ENCODE measurements around the gene HPSE2. TPM values are rescaled to one million over a fixed set of nuclear protein-coding genes. Genes with fewer than 3 reads are reported as not detected.

HPSE2 gene
- total RNA-seq, 1 experiment from 2014 or later = 0.20 TPM

DNA sequence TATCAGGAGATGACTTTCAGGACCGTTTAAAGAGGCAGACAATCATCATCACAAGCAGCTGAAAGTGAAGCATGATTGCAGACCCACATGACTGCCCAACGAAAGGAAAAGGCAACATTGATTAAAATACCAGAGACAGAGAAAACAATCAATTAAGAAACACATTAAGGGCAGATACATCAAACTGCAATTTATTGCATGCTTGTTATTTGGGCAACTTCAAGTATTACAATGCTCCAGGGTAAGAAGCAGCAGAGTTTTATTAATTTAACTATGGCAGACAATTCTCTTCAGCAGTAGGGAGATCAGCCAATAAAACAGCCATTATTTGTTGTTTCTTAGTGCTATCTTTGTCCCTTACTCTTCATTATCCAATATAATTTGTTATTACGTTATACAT, 421.2 kb downstream of the HPSE2 start:
- TF ChIP-seq, protein P1, sequence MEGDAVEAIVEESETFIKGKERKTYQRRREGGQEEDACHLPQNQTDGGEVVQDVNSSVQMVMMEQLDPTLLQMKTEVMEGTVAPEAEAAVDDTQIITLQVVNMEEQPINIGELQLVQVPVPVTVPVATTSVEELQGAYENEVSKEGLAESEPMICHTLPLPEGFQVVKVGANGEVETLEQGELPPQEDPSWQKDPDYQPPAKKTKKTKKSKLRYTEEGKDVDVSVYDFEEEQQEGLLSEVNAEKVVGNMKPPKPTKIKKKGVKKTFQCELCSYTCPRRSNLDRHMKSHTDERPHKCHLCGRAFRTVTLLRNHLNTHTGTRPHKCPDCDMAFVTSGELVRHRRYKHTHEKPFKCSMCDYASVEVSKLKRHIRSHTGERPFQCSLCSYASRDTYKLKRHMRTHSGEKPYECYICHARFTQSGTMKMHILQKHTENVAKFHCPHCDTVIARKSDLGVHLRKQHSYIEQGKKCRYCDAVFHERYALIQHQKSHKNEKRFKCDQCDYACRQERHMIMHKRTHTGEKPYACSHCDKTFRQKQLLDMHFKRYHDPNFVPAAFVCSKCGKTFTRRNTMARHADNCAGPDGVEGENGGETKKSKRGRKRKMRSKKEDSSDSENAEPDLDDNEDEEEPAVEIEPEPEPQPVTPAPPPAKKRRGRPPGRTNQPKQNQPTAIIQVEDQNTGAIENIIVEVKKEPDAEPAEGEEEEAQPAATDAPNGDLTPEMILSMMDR (conservative IDR thresholded peaks at IDR 0.05) = no peak

More for the DNA sequence above, 421.2 kb downstream of the HPSE2 start:
- no peaks in the 10 kb centered on the region for H3K27me3 ChIP-seq (ENCODE audit: insufficient read depth, low read length)
- DNase-seq = no peak
- H3K27me3 Mint-ChIP-seq (ENCODE audit: low read depth) = no peaks in the 10 kb centered on the region
- no peak overlapping the region for H3K4me2 ChIP-seq (ENCODE audit: insufficient read depth, insufficient read length, low read length)
- no peak overlapping the region for H2AK5ac ChIP-seq (ENCODE audit: insufficient read length, low read length)
- no peak overlapping the region for H2BK20ac ChIP-seq (ENCODE audit: low read depth, low read length, poor library complexity, severe bottlenecking)
- H2BK15ac ChIP-seq (ENCODE audit: low read depth, low read length) = no peak overlapping the region
- no peak overlapping the region for H2BK5ac ChIP-seq (ENCODE audit: insufficient read length, low read length)
- H3K4me1 ChIP-seq (ENCODE audit: insufficient read depth, low read length) = no peaks in the 10 kb centered on the region
- H4K20me1 ChIP-seq (ENCODE audit: control insufficient read depth, insufficient read depth, insufficient read length) = no peaks in the 10 kb centered on the region
- H4K5ac ChIP-seq (ENCODE audit: insufficient read length, low read depth, low read length) = no peak overlapping the region
- H3K23me2 ChIP-seq (ENCODE audit: insufficient read length, low read depth, low read length, poor library complexity, severe bottlenecking) = no peaks in the 10 kb centered on the region
- H4K91ac ChIP-seq (ENCODE audit: insufficient read length, low read depth, low read length) = no peak overlapping the region
- H3K79me1 ChIP-seq (ENCODE audit: insufficient read depth, low read depth, low read length, poor library complexity, severe bottlenecking) = no peaks in the 10 kb centered on the region
- no peak overlapping the region for H2BK120ac ChIP-seq (ENCODE audit: low read depth, low read length, poor library complexity, severe bottlenecking)
- H3K56ac ChIP-seq (ENCODE audit: insufficient read length, low read depth, low read length) = no peak overlapping the region
- H3T11ph ChIP-seq (ENCODE audit: low read length) = no peak overlapping the region
- no peaks in the 10 kb centered on the region for H3K9me3 ChIP-seq (ENCODE audit: control insufficient read depth, low read depth, low read length)
- no CpG with 5 or more reads among the region's 3 CpGs for WGBS (ENCODE audit: extremely low coverage, insufficient read length, low lambda C conversion rate)
- H3K27ac Mint-ChIP-seq = no peak overlapping the region
- H2AFZ ChIP-seq (ENCODE audit: low read length) = no peak overlapping the region
- H4K8ac ChIP-seq (replicated peaks; ENCODE audit: insufficient read length, low read depth, low read length) = no peak overlapping the region
- H3K4me1 Mint-ChIP-seq = peaks cover 8 to 13% of the 10 kb centered on the region in 2 experiments
- no peak overlapping the region for H3K18ac ChIP-seq (ENCODE audit: insufficient read length, low read depth, low read length)
- no peak overlapping the region for H3K27ac ChIP-seq (ENCODE audit: insufficient read length, low read depth, low read length)
- no peak overlapping the region for H3K23ac ChIP-seq (ENCODE audit: insufficient read length, low read depth, low read length)
- H3K9me3 Mint-ChIP-seq = no peaks in the 10 kb centered on the region; a peak in 1 of 5 replicates
- H3K4ac ChIP-seq (ENCODE audit: low read depth, low read length) = no peak overlapping the region
- no peaks in the 10 kb centered on the region for H3K79me2 ChIP-seq (ENCODE audit: insufficient read depth, low read length)
- H3K4me3 Mint-ChIP-seq = no peak overlapping the region
- H3K14ac ChIP-seq (ENCODE audit: insufficient read depth, low read length) = no peak overlapping the region
- H3K9ac ChIP-seq (ENCODE audit: extremely low read depth, insufficient read length, low read length) = no peak overlapping the region
- no peaks in the 10 kb centered on the region for H3K36me3 Mint-ChIP-seq (ENCODE audit: insufficient read depth in 1 of 3, low read depth in 3 of 3)
- no peak overlapping the region for H2BK12ac ChIP-seq (ENCODE audit: insufficient read length, low read depth, low read length)
